IPS DF 6.9 (cell line): ENCODE measurements around the gene KIRREL3.
A peak's percentile ranks its signal among the peaks of the same experiment; 100 is the strongest.

Source experiments
- DNase-seq: peaks from one replicate; pipeline ENCODE4 v3.0.0-alpha.2; 2013; ENCODE audit warnings: low read depth, low spot score
- H3K27ac ChIP-seq: one replicate; pipeline ENCODE4 v1.5.1; 2013; ENCODE audit warnings: low read length, control low read depth
- H3K27me3 ChIP-seq: 2 replicates; pipeline ENCODE4 v1.6.1; 2013; ENCODE audit warnings: mild to moderate bottlenecking, low read length; ENCODE audit not compliant: control insufficient read depth, insufficient read depth
- H3K36me3 ChIP-seq: 2 replicates; pipeline ENCODE4 v1.6.1; 2013; ENCODE audit warnings: low read length; ENCODE audit not compliant: control insufficient read depth, insufficient read depth
- H3K4me1 ChIP-seq: 2 replicates; pipeline ENCODE4 v1.6.1; 2013; ENCODE audit warnings: low read length; ENCODE audit not compliant: control insufficient read depth, insufficient read depth
- H3K4me3 ChIP-seq: 2 replicates; pipeline ENCODE4 v1.5.1; 2013; ENCODE audit warnings: mild to moderate bottlenecking, low read length
- H3K9me3 ChIP-seq: 2 replicates; pipeline ENCODE4 v1.6.1; 2013; ENCODE audit warnings: low read length, inconsistent platforms; ENCODE audit not compliant: control insufficient read depth, insufficient read depth
- WGBS: extraction: QIAGEN DNeasy Blood & Tissue Kit; methylation state at CpG from one replicate; pipeline ENCODE4 v1.1.7; 2013; ENCODE audit warnings: mixed read lengths, missing lambda C conversion rate; ENCODE audit not compliant: insufficient read length, insufficient coverage; 5-methylcytosine and 5-hydroxymethylcytosine counted together

Gene KIRREL3

DNA sequence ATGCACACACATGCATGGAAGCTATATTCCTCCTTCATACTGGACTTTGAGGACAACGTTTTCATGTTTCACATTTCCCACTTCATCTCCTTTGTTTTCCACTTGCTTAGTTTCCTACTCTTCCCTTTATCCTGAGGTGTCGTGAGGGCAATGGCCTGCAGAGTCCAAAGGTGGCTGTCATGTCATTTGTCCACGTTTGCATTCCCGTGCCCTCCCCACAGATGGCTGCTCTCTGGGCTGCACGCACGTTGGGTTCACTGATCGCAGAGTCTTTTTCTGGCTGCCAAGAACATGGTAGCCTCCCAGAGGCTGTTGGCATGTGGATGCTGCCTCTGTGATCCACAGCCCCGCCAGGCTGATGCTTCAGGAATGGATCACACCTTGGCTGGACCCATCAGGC lies 389.1 kb downstream of the KIRREL3 start:
- no peaks in the 10 kb centered on the region for H3K36me3 ChIP-seq

DNA sequence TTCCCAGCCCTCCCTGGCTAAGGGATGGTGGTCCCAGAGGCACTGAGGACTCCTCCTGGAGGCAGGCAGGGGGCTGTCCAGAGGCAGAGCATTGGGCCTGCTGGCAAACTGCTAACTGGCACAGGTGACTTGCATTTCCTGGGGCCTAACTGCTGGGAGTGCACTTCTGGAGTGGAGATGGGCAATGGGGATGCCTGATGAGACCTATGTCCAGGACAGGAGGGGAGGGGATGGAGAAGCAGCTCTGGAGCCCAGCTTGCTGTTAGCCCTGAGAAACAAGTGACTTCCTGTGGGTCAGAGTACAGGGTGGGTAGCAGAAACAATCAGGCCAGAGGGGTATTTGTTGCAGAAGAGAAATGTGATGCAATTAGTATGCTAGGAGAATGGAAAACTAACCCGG lies 391.9 kb downstream of the KIRREL3 start:
- no peaks in the 10 kb centered on the region for H3K36me3 ChIP-seq
- no CpG with 5 or more reads among the region's 1 CpG for whole genome bisulfite sequencing
- no peaks in the 10 kb centered on the region; the same call in 1 of the 2 replicates for H3K9me3 ChIP-seq
- no peak overlapping the region for H3K27ac ChIP-seq
- H3K4me1 ChIP-seq = peaks cover 7% of the 10 kb centered on the region
- no peaks in the 10 kb centered on the region for H3K27me3 ChIP-seq
- DNase-seq = no peak
- H3K4me3 ChIP-seq = no peak overlapping the region

More for the DNA sequence above, 389.1 kb downstream of the KIRREL3 start:
- Histone ChIP-seq H3K27me3 (no peaks in the 10 kb centered on the region), H3K9me3 (no peaks in the 10 kb centered on the region; the same call in 1 of the 2 replicates), H3K4me3 (no peak overlapping the region), H3K27ac (no peak overlapping the region), H3K4me1 (peaks cover 7% of the 10 kb centered on the region)
- whole genome bisulfite sequencing = no CpG with 5 or more reads among the region's 8 CpGs
- no peak for DNase-seq

DNA sequence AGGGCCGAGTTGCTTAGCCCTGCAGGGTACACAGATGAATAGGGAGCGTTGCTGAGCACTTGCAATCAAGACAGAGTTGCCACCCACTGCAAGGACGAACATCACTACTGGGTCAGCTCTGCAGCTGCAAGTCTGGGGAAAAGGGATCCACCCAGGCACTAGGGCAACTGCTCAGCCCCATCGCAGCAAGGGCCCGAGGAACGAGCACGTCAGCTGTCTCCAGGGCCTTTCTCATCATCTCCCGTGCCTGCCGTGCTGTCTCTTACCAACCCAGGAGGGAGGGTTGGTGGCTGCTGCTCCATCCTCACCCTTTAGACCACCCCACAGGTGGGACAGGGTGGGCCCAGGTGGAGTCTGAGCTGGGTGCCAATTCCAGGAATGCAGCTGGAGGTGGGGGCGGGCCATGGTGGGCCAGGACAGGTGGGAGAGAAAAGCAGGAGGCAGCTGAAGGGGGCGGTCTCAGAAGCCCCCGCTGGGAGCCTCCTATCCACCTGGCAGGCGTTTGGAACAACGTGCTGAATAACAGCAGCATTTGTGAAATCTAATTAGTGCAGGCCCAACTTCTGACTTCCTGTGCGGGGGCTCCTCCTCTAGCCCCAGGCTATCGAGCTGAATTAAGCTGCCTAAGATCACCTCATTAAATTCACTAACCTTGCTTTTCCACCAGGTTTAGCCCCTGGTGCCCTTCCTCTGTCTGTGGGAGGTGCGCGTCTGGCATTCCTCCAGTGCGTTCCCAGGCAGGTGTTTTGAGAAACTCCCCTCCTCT lies 392.6 kb downstream of the KIRREL3 start:
- Histone ChIP-seq H3K4me3 (no peak overlapping the region), H3K36me3 (no peaks in the 10 kb centered on the region), H3K27me3 (no peaks in the 10 kb centered on the region), H3K4me1 (peaks cover 7% of the 10 kb centered on the region), H3K9me3 (no peaks in the 10 kb centered on the region), H3K27ac (no peak overlapping the region)
- no peak for DNase-seq
- no CpG with 5 or more reads among the region's 19 CpGs for WGBS

DNA sequence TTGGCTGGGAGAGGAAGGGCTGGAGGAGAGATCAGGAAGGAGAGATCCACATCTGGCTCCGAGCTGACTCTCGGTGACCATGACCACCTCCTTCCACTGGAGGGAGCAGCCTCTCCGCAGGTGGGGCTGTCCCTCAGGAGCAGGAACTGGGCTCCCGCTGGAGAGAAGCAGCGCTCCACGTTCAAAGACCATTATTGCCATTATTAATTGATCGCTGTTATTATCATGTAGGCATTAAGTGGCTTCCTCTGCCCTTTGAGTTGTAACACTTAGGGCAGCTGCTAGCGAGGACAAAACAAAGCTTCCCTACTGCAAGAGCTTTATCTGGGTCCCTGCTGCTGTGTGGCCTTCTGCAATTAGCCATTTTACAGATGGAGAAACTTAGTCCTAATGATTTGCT lies 393.2 kb downstream of the KIRREL3 start:
- H3K4me1 ChIP-seq = peaks cover 7% of the 10 kb centered on the region
- no CpG with 5 or more reads among the region's 8 CpGs for WGBS
- no peaks in the 10 kb centered on the region for H3K27me3 ChIP-seq
- H3K9me3 ChIP-seq = no peaks in the 10 kb centered on the region
- no peak overlapping the region for H3K4me3 ChIP-seq
- H3K27ac ChIP-seq = no peak overlapping the region
- no peaks in the 10 kb centered on the region for H3K36me3 ChIP-seq
- DNase-seq = peak; percentile 70

DNA sequence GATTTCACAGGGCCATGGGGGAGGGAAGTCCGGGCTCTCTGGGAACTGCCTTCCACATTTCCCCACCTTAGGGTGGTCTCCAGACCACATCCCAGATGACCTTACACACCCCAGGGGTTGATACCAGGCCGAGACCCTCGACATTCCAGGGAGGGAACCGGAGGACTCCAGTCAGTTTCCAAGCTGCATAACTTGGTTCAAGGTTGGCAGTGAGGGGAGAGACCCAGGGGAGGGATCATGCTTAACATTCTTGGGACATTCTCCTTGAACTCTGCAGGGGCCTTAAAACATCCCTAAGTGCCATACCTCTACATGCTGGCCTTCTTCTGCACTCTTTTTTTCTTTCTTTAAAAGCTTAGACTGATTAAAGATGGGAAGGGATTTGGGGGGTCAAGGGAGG lies 394.1 kb downstream of the KIRREL3 start:
- Histone ChIP-seq H3K27me3 (no peaks in the 10 kb centered on the region), H3K9me3 (no peaks in the 10 kb centered on the region), H3K27ac (no peak overlapping the region), H3K36me3 (no peaks in the 10 kb centered on the region), H3K4me1 (peaks cover 11% of the 10 kb centered on the region), H3K4me3 (no peak overlapping the region)
- DNase-seq = no peak
- WGBS = no CpG with 5 or more reads among the region's 4 CpGs

DNA sequence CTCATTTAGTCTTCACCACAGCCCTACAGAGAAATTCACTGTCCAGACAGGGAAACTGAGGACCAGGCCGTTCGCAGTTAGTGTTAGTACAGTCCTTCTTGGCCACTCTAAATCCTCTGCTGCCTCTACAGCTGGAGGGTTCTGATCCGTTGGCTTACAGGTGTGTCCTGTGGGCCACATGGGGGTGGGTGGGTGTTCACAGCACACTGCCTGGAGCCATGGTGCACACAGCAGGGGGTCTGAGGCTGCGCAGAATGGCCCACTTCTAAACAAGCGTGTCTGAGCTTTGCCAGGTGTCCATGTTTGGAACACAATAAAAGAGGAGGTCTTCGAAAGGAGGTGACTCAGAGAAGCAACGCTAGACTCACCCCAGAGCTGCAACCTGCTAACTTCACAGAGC lies 396.1 kb downstream of the KIRREL3 start:
- no peaks in the 10 kb centered on the region for H3K27me3 ChIP-seq
- peaks cover 12% of the 10 kb centered on the region for H3K4me1 ChIP-seq
- no peak overlapping the region for H3K27ac ChIP-seq
- DNase-seq = no peak
- H3K4me3 ChIP-seq = no peak overlapping the region
- no peaks in the 10 kb centered on the region for H3K9me3 ChIP-seq
- H3K36me3 ChIP-seq = no peaks in the 10 kb centered on the region
- no CpG with 5 or more reads among the region's 7 CpGs for WGBS

DNA sequence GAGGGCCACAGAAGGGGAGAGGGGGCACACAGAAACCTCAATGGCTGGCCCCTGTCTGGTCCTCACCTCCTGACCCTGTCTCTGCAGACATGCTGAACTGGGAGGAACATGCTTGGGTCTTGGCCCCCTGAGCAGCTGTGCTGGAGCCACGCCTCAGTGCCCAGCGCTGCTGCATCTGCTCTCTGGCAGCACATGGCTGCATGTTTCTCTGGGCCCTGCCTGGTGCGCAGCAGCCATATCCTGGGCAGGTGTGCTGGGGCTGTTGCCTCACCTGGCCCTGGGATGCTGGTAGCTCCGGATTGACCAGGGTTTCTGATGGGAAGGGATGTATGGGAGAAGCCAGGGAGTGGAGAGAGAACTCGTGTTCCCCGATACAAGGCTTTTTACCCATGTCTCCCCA lies 397.1 kb downstream of the KIRREL3 start:
- Histone ChIP-seq H3K9me3 (no peaks in the 10 kb centered on the region), H3K27me3 (no peaks in the 10 kb centered on the region), H3K4me3 (no peak overlapping the region), H3K36me3 (no peaks in the 10 kb centered on the region), H3K4me1 (peaks cover 8% of the 10 kb centered on the region), H3K27ac (no peak overlapping the region)
- WGBS = no CpG with 5 or more reads among the region's 6 CpGs
- DNase-seq = no peak

DNA sequence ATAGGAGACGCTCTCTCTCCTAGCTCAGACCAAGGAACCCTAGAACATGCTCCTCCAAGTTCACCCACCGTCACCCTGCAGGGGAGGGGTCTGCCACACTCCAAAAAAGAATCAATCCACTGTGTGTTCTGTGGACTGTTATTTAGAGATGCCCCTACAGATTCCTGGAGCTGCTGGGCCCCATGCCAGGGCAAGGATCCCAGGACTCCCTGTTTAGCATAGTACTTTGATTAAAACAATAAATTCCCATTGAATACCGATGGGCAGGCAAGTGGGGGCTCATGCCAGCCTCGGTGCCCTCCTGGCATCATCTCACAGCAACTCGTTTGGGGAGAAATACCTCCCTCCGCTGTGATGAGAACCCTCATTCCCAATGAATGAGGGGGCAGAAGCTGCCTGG lies 397.6 kb downstream of the KIRREL3 start:
- H3K27me3 ChIP-seq = no peaks in the 10 kb centered on the region
- no peaks in the 10 kb centered on the region for H3K36me3 ChIP-seq
- no CpG with 5 or more reads among the region's 6 CpGs for WGBS

DNA sequence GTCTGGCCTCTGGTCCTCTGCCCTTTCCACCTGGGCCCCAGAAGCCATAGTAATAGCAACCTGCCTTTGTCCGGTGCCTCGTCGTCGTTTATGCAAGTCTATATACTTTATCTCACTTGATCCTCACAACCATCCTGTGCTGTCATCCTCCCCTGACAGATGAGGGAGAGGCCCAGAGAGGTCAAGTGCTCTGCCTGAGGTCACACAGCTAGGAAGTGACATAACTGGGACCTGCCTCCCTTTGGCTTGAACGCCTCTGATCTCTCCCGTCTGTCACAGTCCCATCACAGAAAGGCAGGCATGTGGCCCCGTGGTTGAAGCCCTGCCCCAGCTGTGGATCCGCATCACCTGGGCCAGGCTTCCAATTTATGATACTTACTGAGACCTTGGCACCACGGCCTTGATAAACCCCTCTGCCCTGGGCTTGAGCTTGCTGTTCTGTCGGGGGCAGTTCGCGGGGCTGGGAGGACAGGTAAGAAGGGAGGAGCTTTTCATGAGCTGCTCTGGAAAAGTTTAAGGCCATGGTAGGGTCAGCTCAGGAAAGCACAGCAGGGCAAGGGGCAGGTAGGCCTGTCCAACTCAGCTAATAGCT lies 398.1 kb downstream of the KIRREL3 start:
- Histone ChIP-seq H3K27me3 (no peaks in the 10 kb centered on the region), H3K9me3 (no peaks in the 10 kb centered on the region), H3K4me1 (peaks cover 5% of the 10 kb centered on the region), H3K36me3 (no peaks in the 10 kb centered on the region), H3K27ac (no peak overlapping the region), H3K4me3 (no peak overlapping the region)
- no CpG with 5 or more reads among the region's 12 CpGs for WGBS
- DNase-seq = no peak

More for the DNA sequence above, 397.6 kb downstream of the KIRREL3 start:
- Histone ChIP-seq H3K27ac (no peak overlapping the region), H3K4me3 (no peak overlapping the region), H3K9me3 (no peaks in the 10 kb centered on the region), H3K4me1 (peaks cover 7% of the 10 kb centered on the region)
- no peak for DNase-seq

DNA sequence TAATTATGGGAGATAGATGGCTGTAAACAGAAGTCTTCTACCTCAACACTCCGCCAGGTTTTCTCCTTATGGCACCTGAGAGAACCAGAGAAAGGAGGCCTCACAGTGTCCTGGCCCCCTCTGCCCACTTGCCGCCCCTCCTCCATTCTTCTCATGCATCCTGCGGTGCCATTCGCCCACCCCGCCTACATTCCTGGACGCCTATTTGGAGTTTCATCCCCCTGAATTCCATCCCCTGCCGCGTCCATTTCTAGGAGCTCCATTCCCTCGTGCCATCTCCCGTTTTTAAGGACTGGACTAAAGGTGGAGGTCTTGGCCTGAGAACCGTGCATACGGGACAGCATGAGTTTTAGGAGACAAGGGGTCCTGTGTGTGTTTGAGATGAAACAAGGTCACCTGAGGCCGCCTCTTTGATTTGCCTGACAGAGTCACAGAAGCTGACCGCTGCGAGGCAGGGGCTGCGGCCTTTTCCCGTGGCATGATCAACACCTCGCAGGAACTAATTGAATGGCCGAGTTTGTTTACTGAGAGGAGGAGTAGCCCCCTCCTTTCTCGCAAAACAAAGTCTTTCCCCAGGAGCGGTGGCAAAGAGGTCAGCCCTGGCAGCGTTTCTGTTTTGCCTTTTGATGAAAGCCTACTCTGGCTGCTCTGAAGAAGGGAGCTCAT lies 398.9 kb downstream of the KIRREL3 start:
- Histone ChIP-seq H3K9me3 (no peaks in the 10 kb centered on the region), H3K27me3 (no peaks in the 10 kb centered on the region), H3K4me1 (peaks cover 5% of the 10 kb centered on the region), H3K4me3 (no peak overlapping the region), H3K36me3 (no peaks in the 10 kb centered on the region), H3K27ac (no peak overlapping the region)
- DNase-seq = no peak
- WGBS = no CpG with 5 or more reads among the region's 22 CpGs
